Measurements from ENCODE around the gene NAA15.
A peak's percentile ranks its signal among the peaks of the same experiment; 100 is the strongest.
"Not testable (repeated sequence)": the region's sequence is repeated elsewhere in the genome, so short reads cannot be mapped to it uniquely, and the experiment has no call there.

NAA15 gene

DNA sequence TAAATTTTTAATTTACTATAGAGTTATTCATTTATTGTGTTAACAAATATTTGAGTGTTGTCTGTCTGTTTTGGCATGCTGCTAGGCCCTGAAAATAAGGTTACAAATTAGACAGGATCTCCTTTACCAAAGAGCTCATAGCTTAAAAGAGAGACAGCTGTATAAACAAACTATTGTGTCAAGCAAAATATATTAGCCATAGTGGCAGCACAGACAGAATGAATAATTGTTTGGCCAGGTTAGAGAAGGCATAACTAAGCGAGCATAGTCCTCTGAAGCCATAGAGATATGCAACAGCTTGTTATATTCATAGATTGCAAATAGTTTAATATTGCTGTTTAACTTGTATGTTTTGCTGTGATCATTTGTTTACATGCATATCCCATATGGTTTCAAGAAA, 67.7 kb downstream of the NAA15 start:
- H3K4me3 ChIP-seq (ENCODE audit: low read length) = no peak overlapping the region
- H3K36me3 ChIP-seq (ENCODE audit: control insufficient read depth, insufficient read depth, low read length, severe bottlenecking) = peaks cover 50% of the 10 kb centered on the region
- peak; percentile 35 for DNase-seq (ENCODE audit: low read depth)
- no peaks in the 10 kb centered on the region for H3K27me3 ChIP-seq (replicated peaks; ENCODE audit: control insufficient read depth, insufficient read depth, low read length)
- peaks cover 22% of the 10 kb centered on the region for H3K4me1 ChIP-seq (ENCODE audit: control insufficient read depth, insufficient read depth, low read length)
- H3K9me3 ChIP-seq (ENCODE audit: control insufficient read depth, low read length) = no peaks in the 10 kb centered on the region
- H3K9ac ChIP-seq (ENCODE audit: low read length) = no peak overlapping the region

DNA sequence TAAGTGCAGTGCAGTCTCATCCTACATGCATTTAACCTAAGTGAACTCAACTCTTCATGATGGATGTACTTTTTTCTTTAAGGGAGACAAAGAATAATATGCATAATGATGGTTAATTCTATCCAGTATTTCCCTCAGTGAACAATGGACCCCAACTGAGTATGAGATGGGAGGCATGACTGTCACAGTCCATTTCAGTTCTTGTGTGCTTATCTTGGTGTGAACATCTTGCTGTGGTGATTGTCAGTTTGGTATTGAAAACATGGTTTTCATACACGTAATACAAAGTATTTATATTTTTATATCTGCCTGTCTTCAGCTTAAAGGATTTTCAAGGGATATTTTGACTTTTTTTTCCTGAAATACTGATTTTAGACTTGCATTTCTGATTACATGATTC, 72.9 kb downstream of the NAA15 start:
- no peak for DNase-seq (ENCODE audit: low read depth)
- Histone ChIP-seq H3K27me3 (replicated peaks; ENCODE audit: control insufficient read depth, insufficient read depth, low read length) (no peaks in the 10 kb centered on the region), H3K4me1 (ENCODE audit: control insufficient read depth, insufficient read depth, low read length) (no peaks in the 10 kb centered on the region), H3K9me3 (ENCODE audit: control insufficient read depth, low read length) (no peaks in the 10 kb centered on the region), H3K9ac (ENCODE audit: low read length) (no peak overlapping the region), H3K36me3 (ENCODE audit: control insufficient read depth, insufficient read depth, low read length, severe bottlenecking) (peaks cover 75% of the 10 kb centered on the region), H3K4me3 (ENCODE audit: low read length) (no peak overlapping the region)

DNA sequence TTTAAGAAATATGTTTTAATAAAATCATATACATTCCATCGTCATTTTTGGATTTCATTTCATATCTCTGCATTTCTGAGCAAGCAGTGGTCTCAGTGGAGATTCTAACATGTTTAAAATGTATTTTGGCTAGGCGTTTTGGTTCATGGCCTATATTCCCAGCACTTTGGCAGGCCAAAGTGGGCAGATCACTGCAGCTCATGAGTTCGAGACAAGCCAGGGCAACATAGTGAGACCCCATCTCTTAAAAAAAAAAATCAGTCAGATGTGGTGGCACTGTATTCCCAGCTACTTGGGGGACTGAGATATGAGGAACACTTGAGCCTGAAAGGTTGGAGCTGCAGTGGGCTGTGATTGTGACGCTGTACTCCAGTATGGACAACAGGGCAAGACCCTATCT, 85.1 kb downstream of the NAA15 start:
- H3K9me3 ChIP-seq (ENCODE audit: control insufficient read depth, low read length) = no peaks in the 10 kb centered on the region
- no peak overlapping the region for H3K9ac ChIP-seq (ENCODE audit: low read length)
- H3K36me3 ChIP-seq (ENCODE audit: control insufficient read depth, insufficient read depth, low read length, severe bottlenecking) = peaks cover 72% of the 10 kb centered on the region
- DNase-seq (ENCODE audit: low read depth) = no peak
- H3K27me3 ChIP-seq (replicated peaks; ENCODE audit: control insufficient read depth, insufficient read depth, low read length) = no peaks in the 10 kb centered on the region
- H3K4me3 ChIP-seq (ENCODE audit: low read length) = no peak overlapping the region
- H3K4me1 ChIP-seq (ENCODE audit: control insufficient read depth, insufficient read depth, low read length) = no peaks in the 10 kb centered on the region

DNA sequence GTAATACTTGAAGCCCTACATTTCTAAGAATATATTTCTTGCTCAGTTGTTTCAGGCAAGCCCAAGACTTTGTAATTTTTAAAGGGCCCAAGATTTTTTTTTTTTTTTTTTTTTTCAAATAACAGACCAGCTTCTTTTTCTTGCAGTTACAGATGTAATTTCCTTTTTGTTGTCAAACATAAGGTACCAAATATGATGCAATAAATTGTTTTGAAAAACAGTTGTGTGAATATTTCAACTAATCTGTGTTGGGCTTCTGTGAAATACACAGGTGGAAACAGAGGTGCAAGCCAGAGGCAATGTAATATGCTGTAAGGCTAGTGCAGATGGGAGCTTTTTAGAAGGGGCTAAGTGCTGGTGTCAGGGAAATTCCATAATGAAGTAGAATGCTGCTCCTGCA, 87.8 kb downstream of the NAA15 start:
- H3K4me3 ChIP-seq (ENCODE audit: low read length) = no peak overlapping the region
- no peaks in the 10 kb centered on the region for H3K4me1 ChIP-seq (ENCODE audit: control insufficient read depth, insufficient read depth, low read length)
- no peaks in the 10 kb centered on the region for H3K9me3 ChIP-seq (ENCODE audit: control insufficient read depth, low read length)
- H3K36me3 ChIP-seq (ENCODE audit: control insufficient read depth, insufficient read depth, low read length, severe bottlenecking) = peaks cover 71% of the 10 kb centered on the region
- no peak for DNase-seq (ENCODE audit: low read depth)
- H3K9ac ChIP-seq (ENCODE audit: low read length) = no peak overlapping the region
- no peaks in the 10 kb centered on the region for H3K27me3 ChIP-seq (replicated peaks; ENCODE audit: control insufficient read depth, insufficient read depth, low read length)

DNA sequence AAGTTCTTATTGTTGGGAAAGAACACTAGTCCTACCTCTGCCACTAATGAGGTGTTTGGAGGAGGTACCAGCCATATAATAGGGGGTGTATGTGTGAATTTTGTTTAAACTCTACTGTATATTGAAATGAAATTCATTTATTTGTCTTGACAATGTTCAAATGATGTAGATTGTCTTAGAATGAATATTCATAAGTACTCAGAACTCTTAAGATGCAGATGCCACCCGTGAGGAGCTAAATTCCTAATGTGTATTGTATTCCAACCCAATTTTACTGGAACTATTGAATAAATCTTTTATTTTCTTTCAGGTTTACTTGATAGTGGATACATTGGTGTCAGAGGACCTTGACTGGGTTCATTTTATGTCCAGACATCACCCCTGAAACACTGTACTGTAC, 88.7 kb downstream of the NAA15 start:
- Histone ChIP-seq H3K4me3 (ENCODE audit: low read length) (no peak overlapping the region), H3K9me3 (ENCODE audit: control insufficient read depth, low read length) (no peaks in the 10 kb centered on the region), H3K9ac (ENCODE audit: low read length) (no peak overlapping the region), H3K27me3 (replicated peaks; ENCODE audit: control insufficient read depth, insufficient read depth, low read length) (no peaks in the 10 kb centered on the region), H3K36me3 (ENCODE audit: control insufficient read depth, insufficient read depth, low read length, severe bottlenecking) (peaks cover 71% of the 10 kb centered on the region), H3K4me1 (ENCODE audit: control insufficient read depth, insufficient read depth, low read length) (no peaks in the 10 kb centered on the region)
- DNase-seq (ENCODE audit: low read depth) = no peak

DNA sequence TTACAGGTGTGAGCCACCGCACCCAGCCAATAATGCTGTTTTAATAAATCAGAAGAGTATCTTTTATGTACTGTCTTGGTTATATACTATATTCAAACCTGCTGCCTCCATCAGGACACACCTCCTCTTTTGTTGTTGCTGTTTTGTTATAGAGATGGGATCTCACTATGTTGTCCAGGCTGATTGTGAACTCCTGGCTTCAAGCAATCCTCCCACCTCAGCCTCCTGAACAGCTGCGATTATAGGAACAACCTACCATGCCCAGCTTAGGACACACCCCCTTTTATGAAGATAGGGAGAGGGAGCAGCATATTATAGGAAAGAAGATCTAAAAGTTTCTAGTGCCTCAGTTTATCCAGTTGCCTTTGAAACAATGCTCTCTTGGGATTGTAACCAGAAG, 90.4 kb downstream of the NAA15 start:
- DNase-seq (ENCODE audit: low read depth) = no peak
- peaks cover 62% of the 10 kb centered on the region for H3K36me3 ChIP-seq (ENCODE audit: control insufficient read depth, insufficient read depth, low read length, severe bottlenecking)
- no peaks in the 10 kb centered on the region for H3K27me3 ChIP-seq (replicated peaks; ENCODE audit: control insufficient read depth, insufficient read depth, low read length)

DNA sequence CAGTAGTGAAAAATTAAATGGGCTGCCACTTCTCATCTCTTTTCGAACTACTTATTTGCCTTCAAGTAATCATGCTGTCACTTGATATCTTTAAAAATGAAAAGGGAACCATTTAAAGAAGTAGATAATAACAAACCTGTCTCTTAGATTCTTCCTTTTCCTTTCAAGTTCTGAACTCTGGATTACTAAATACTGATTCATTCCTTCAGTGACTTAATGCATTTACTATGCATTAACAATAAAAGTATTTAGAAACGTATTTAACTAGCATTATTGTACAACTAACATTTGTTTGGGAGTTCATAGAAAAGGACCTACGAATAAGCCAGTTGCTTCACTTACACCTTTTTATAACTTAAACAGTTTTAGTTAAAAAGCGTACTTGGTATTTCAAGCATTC, 91.5 kb downstream of the NAA15 start:
- Histone ChIP-seq H3K36me3 (ENCODE audit: control insufficient read depth, insufficient read depth, low read length, severe bottlenecking) (peaks cover 55% of the 10 kb centered on the region), H3K4me1 (ENCODE audit: control insufficient read depth, insufficient read depth, low read length) (no peaks in the 10 kb centered on the region)

More for the DNA sequence above, 90.4 kb downstream of the NAA15 start:
- Histone ChIP-seq H3K9ac (ENCODE audit: low read length) (no peak overlapping the region), H3K9me3 (ENCODE audit: control insufficient read depth, low read length) (no peaks in the 10 kb centered on the region), H3K4me1 (ENCODE audit: control insufficient read depth, insufficient read depth, low read length) (no peaks in the 10 kb centered on the region), H3K4me3 (ENCODE audit: low read length) (no peak overlapping the region)

DNA sequence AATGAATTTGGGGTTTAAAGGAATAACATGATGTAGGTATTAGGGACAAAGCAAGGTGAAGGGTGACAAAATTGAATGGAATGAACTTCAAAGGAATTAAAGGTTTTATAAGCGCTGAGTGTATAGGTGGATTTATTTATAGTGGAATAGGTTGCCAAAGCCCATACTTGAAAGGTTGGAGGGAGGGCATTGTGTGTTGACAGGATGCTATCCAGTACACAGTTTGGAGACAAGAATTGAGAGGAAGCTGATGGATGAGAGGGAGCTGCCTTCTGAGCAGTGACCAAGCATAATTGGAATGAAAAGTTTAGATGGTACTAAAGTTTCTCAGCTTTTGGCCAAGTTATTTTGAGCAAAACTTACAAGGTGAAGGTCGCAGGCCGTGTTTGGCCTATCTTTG, 100.1 kb downstream of the NAA15 start:
- no peaks in the 10 kb centered on the region for H3K9me3 ChIP-seq (ENCODE audit: control insufficient read depth, low read length)
- no peak overlapping the region for H3K4me3 ChIP-seq (ENCODE audit: low read length)
- H3K27me3 ChIP-seq (replicated peaks; ENCODE audit: control insufficient read depth, insufficient read depth, low read length) = no peaks in the 10 kb centered on the region
- no peak for DNase-seq (ENCODE audit: low read depth)
- no peaks in the 10 kb centered on the region for H3K4me1 ChIP-seq (ENCODE audit: control insufficient read depth, insufficient read depth, low read length)
- H3K36me3 ChIP-seq (ENCODE audit: control insufficient read depth, insufficient read depth, low read length, severe bottlenecking) = peaks cover 15% of the 10 kb centered on the region
- no peak overlapping the region for H3K9ac ChIP-seq (ENCODE audit: low read length)

More for the DNA sequence above, 91.5 kb downstream of the NAA15 start:
- no peak overlapping the region for H3K9ac ChIP-seq (ENCODE audit: low read length)
- DNase-seq (ENCODE audit: low read depth) = no peak
- no peak overlapping the region for H3K4me3 ChIP-seq (ENCODE audit: low read length)
- no peaks in the 10 kb centered on the region for H3K27me3 ChIP-seq (replicated peaks; ENCODE audit: control insufficient read depth, insufficient read depth, low read length)
- no peaks in the 10 kb centered on the region for H3K9me3 ChIP-seq (ENCODE audit: control insufficient read depth, low read length)

DNA sequence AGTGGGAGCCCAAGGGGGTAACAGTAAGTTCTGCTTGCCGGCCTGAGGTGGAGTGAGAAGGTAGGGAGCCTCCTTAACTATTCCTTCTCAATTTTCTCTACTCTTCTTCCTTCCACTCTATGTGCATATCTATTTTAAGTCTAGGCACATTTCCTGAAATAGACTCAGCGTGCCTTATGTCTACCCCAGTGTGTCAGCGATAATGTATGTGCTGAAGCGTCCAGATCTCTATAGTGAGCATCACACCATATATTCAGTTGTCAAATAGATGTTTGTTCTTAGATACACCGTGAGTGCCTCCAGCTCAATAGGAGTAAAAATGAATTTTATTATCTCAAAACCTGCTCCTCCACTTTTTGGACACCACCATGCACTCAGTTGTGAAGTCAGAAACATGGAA, 101.1 kb downstream of the NAA15 start:
- Histone ChIP-seq H3K36me3 (ENCODE audit: control insufficient read depth, insufficient read depth, low read length, severe bottlenecking) (peaks cover 15% of the 10 kb centered on the region), H3K4me1 (ENCODE audit: control insufficient read depth, insufficient read depth, low read length) (no peaks in the 10 kb centered on the region), H3K4me3 (ENCODE audit: low read length) (no peak overlapping the region), H3K9me3 (ENCODE audit: control insufficient read depth, low read length) (no peaks in the 10 kb centered on the region), H3K27me3 (replicated peaks; ENCODE audit: control insufficient read depth, insufficient read depth, low read length) (no peaks in the 10 kb centered on the region), H3K9ac (ENCODE audit: low read length) (no peak overlapping the region)
- no peak for DNase-seq (ENCODE audit: low read depth)

DNA sequence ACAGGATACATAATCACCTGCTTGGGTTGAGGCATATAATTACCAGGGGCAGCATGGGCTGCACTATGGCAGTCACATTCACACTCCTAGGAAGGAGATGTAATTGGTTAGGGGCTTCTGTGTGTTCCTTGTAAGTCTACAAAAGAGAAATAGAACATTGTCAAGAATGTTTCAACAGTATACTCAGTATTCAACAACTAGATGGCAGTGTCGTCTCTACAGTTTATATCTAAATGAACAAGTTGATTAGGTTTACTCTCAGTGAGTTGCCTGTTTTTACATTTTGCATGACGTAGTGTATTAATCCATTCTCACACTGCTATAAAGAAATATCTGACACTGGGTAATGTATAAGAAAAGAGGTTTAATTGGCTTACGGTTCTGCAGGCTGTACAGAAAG, 102.2 kb downstream of the NAA15 start:
- H3K9me3 ChIP-seq (ENCODE audit: control insufficient read depth, low read length) = no peaks in the 10 kb centered on the region
- H3K36me3 ChIP-seq (ENCODE audit: control insufficient read depth, insufficient read depth, low read length, severe bottlenecking) = peaks cover 15% of the 10 kb centered on the region
- H3K9ac ChIP-seq (ENCODE audit: low read length) = no peak overlapping the region
- peak; percentile 5 for DNase-seq (ENCODE audit: low read depth)
- no peaks in the 10 kb centered on the region for H3K27me3 ChIP-seq (replicated peaks; ENCODE audit: control insufficient read depth, insufficient read depth, low read length)
- H3K4me3 ChIP-seq (ENCODE audit: low read length) = no peak overlapping the region
- no peaks in the 10 kb centered on the region for H3K4me1 ChIP-seq (ENCODE audit: control insufficient read depth, insufficient read depth, low read length)

DNA sequence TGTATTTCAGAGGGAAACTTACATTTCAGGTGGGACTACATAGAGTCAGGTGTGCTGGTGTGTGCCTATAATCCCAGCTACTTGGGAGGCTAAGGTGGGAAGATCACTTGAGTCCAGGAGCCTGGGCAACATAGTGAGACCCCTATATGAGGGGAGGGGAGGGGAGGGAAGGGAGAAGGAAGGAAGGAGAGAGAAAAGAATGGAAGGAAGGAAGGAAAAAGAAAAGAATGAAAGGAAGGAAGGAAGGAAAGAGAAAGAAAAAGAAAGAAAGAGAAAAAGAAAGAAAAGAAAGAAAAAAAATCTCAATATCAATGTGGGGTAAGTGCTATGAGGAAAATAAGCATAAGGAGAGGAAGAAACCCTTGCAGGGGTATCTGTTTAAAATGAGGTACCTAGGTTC, 109.0 kb downstream of the NAA15 start:
- Histone ChIP-seq H3K36me3 (ENCODE audit: control insufficient read depth, insufficient read depth, low read length, severe bottlenecking) (peaks cover 29% of the 10 kb centered on the region), H3K27me3 (replicated peaks; ENCODE audit: control insufficient read depth, insufficient read depth, low read length) (no peaks in the 10 kb centered on the region), H3K4me3 (ENCODE audit: low read length) (no peak overlapping the region), H3K9me3 (ENCODE audit: control insufficient read depth, low read length) (no peaks in the 10 kb centered on the region), H3K4me1 (ENCODE audit: control insufficient read depth, insufficient read depth, low read length) (no peaks in the 10 kb centered on the region), H3K9ac (ENCODE audit: low read length) (no peak overlapping the region)
- DNase-seq (ENCODE audit: low read depth) = no peak

DNA sequence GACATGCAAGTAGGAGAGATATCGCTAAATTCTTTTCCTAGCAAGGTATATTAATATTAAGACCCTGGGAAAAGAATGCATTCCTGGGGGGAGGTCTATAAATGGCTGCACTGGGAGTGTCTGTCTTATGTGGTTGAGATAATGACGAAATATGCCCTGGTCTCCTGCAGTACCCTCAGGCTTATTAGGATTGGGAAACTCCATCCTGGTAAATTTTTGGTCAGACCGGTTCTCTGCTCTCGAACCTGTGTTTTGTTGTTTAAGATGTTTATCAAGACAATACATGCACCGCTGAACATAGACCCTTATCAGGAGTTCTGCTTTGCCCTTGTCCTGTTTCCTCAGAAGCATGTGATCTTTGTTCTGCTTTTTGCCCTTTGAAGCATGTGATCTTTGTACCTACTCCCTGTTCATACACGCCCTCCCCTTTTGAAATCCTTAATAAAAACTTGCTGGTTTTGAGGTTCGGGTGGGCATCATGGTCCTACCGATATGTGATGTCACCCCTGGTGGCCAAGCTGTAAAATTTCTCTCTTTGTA, 113.4 kb downstream of the NAA15 start:
- H3K9ac ChIP-seq (ENCODE audit: low read length); H3K4me1 ChIP-seq (ENCODE audit: control insufficient read depth, insufficient read depth, low read length); H3K9me3 ChIP-seq (ENCODE audit: control insufficient read depth, low read length); H3K27me3 ChIP-seq (replicated peaks; ENCODE audit: control insufficient read depth, insufficient read depth, low read length); H3K4me3 ChIP-seq (ENCODE audit: low read length); DNase-seq (ENCODE audit: low read depth): not testable (repeated sequence)
- H3K36me3 ChIP-seq (ENCODE audit: control insufficient read depth, insufficient read depth, low read length, severe bottlenecking) = peaks cover 23% of the 10 kb centered on the region
